ENCODE data around the gene TICAM2. TPM values are rescaled to one million over a fixed set of nuclear protein-coding genes. Genes with fewer than 3 reads are reported as not detected.

TICAM2 gene
- total RNA-seq, 2 donors from 2014 or later, result 1.6 to 5.7 TPM

DNA sequence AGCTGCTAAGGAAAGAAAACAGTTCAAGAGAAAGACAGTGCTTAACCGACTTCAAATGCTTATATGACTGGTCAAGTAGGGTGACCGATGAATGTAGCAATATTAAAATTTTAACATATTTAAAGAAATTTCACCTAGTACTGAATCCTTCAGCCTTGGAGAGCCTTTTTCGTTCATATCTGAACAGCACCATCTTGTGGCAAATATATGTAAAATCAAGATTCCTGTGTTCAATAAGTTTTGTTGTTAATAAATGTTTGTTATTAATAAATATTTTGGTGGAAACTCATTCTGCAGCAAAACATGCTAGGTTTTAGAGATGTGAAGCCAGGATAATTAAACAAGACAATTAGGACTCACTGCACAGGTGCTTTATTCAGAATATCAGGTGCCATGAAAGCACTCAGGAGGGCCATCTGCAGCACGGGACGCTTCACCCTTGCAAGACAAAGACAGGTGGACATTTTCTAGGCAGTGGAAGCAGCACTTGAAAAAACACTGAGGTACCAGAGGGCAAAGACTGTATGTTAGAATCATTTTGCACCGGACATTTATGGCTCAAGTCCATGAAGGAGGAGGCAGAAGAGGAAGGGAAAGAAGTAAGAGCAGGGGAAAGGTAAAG, 15.6 kb downstream of the TICAM2 start:
- H3K9me3 ChIP-seq, result no peaks in the 10 kb centered on the region
- no peak for ATAC-seq (ENCODE audit: insufficient number of reproducible peaks, low FRiP score, low read depth)
- no peaks in the 10 kb centered on the region for H3K27me3 ChIP-seq (replicated peaks; ENCODE audit: insufficient read depth)

DNA sequence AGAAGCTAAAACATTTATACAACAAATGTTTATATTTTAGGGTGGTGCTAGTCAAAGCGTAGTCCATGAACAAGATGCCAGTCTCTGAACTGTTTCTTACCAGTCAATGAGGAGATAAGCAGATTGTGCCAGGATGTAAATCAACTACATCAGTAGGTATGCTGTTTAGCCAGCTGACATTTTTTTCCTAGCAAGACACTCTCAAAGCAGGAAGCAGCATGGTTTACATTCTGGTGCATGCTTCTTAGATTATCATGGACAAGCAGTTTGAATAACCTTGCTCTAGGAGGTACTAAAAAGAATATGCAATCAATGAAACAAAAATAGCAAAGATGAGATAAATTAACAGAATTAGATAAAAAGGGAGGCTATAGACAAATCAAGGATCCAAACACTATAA, 17.0 kb downstream of the TICAM2 start:
- DNase-seq (ENCODE audit: low spot score), result no peak
- TF ChIP-seq, protein P1, sequence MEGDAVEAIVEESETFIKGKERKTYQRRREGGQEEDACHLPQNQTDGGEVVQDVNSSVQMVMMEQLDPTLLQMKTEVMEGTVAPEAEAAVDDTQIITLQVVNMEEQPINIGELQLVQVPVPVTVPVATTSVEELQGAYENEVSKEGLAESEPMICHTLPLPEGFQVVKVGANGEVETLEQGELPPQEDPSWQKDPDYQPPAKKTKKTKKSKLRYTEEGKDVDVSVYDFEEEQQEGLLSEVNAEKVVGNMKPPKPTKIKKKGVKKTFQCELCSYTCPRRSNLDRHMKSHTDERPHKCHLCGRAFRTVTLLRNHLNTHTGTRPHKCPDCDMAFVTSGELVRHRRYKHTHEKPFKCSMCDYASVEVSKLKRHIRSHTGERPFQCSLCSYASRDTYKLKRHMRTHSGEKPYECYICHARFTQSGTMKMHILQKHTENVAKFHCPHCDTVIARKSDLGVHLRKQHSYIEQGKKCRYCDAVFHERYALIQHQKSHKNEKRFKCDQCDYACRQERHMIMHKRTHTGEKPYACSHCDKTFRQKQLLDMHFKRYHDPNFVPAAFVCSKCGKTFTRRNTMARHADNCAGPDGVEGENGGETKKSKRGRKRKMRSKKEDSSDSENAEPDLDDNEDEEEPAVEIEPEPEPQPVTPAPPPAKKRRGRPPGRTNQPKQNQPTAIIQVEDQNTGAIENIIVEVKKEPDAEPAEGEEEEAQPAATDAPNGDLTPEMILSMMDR (IDR thresholded peaks at IDR 0.05), result no peak
- no peaks in the 10 kb centered on the region for H3K27me3 ChIP-seq (replicated peaks; ENCODE audit: insufficient read depth)

More for the DNA sequence above, 15.6 kb downstream of the TICAM2 start:
- no peak overlapping the region for H3K4me3 ChIP-seq
- TF ChIP-seq, protein P1 (IDR thresholded peaks at IDR 0.05), result peak; percentile 49
- no peak overlapping the region for H3K27ac ChIP-seq
- H3K36me3 ChIP-seq, result no peaks in the 10 kb centered on the region
- DNase-seq (ENCODE audit: low spot score), result no peak
- H3K4me1 ChIP-seq (ENCODE audit: control insufficient read depth in 1 of 2, low read depth in 2 of 2), result peaks cover 0 to 4% of the 10 kb centered on the region in 2 donors

DNA sequence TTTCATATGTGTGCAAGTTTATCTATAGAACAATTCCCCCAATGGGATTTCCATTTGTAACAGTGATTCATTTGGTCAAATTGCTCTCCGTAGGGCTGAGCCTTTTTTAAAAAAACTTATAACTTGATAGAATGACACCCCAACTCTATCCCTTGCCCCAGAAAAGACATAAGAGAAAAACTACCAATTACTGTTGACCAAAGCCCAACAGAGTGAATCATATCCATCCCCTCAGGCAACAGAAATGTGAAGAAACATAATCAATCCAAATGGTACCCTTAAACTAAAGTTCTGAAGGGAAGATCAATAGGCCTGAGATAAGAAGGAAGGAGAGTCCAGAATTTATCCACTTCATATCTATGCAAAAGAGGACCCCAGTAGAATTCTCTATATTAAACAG, 17.8 kb downstream of the TICAM2 start:
- no peaks in the 10 kb centered on the region for H3K36me3 ChIP-seq
- TF ChIP-seq, protein P1 (IDR thresholded peaks at IDR 0.05), result no peak
- no peak overlapping the region for H3K27ac ChIP-seq
- DNase-seq (ENCODE audit: low spot score), result no peak
- H3K9me3 ChIP-seq, result no peaks in the 10 kb centered on the region
- ATAC-seq (ENCODE audit: insufficient number of reproducible peaks, low FRiP score, low read depth), result no peak
- no peaks in the 10 kb centered on the region for H3K27me3 ChIP-seq (replicated peaks; ENCODE audit: insufficient read depth)
- no peak overlapping the region for H3K4me3 ChIP-seq
- H3K4me1 ChIP-seq (ENCODE audit: control insufficient read depth in 1 of 2, low read depth in 2 of 2), result peaks cover 0 to 4% of the 10 kb centered on the region in 2 donors

More for the DNA sequence above, 17.0 kb downstream of the TICAM2 start:
- ATAC-seq (ENCODE audit: insufficient number of reproducible peaks, low FRiP score, low read depth), result no peak
- Histone ChIP-seq H3K4me3 (no peak overlapping the region), H3K27ac (no peak overlapping the region), H3K36me3 (no peaks in the 10 kb centered on the region), H3K4me1 (ENCODE audit: control insufficient read depth in 1 of 2, low read depth in 2 of 2) (peaks cover 0 to 4% of the 10 kb centered on the region in 2 donors), H3K9me3 (no peaks in the 10 kb centered on the region)

DNA sequence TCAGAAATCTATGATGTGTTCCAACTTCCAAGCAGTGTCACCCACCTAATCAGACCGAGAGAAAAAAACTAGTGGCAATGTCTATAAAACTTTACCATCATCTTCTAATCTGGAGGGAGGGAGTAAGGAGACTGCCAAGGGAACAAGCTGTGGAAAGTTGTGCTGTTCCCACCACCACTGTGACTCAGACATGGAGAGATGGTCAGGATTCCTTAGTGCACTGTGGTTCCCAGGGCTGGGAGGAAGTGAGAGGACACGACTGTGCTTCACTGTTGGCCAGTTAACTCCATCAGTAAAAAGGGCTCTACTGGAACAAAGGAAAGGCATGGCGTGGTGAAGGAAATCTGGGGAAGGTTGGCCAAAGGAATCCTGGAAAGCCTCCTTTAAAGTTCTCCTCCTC, 18.8 kb downstream of the TICAM2 start:
- DNase-seq (ENCODE audit: low spot score) (no peak), ATAC-seq (ENCODE audit: insufficient number of reproducible peaks, low FRiP score, low read depth) (no peak)
- TF ChIP-seq, protein P1 (IDR thresholded peaks at IDR 0.05), result no peak
- Histone ChIP-seq H3K4me3 (no peak overlapping the region), H3K27me3 (replicated peaks; ENCODE audit: insufficient read depth) (no peaks in the 10 kb centered on the region), H3K27ac (no peak overlapping the region), H3K4me1 (ENCODE audit: control insufficient read depth in 1 of 2, low read depth in 2 of 2) (no peaks in the 10 kb centered on the region), H3K36me3 (no peaks in the 10 kb centered on the region), H3K9me3 (no peaks in the 10 kb centered on the region)

DNA sequence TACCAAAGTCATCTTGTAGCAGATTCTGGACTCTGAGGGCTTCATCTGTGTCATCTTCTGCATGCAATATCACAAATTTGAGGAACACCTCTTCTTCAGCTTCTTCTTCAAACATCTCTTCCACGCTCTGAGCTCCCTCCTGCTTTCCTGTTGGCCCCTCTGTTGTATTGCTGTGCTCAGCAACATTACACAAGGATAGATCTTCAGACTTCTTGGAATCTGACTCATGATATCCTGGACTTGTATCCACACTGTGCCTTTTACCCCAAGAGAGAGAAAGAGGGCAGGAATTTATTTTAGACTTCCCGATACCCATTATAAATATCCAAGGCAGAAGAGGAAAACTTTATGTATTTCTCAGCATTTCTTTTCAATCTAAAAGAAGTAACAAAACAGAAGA, 21.3 kb downstream of the TICAM2 start:
- no peaks in the 10 kb centered on the region for H3K9me3 ChIP-seq
- no peaks in the 10 kb centered on the region for H3K4me1 ChIP-seq (ENCODE audit: control insufficient read depth in 1 of 2, low read depth in 2 of 2)
- no peaks in the 10 kb centered on the region for H3K27me3 ChIP-seq (replicated peaks; ENCODE audit: insufficient read depth)
- no peak for DNase-seq (ENCODE audit: low spot score)
- H3K4me3 ChIP-seq, result no peak overlapping the region
- TF ChIP-seq, protein P1 (IDR thresholded peaks at IDR 0.05), result no peak
- no peak overlapping the region for H3K27ac ChIP-seq
- H3K36me3 ChIP-seq, result no peaks in the 10 kb centered on the region
- no peak for ATAC-seq (ENCODE audit: insufficient number of reproducible peaks, low FRiP score, low read depth)
